MCF 10A (cell line): ENCODE data around the gene ABR. TPM values are rescaled to one million over a fixed set of nuclear protein-coding genes. Genes with fewer than 3 reads are reported as not detected.

Experiments
- BruUV-seq: library from RNA; stranded (reverse); fragments of 400-500 nt; replicated peaks from 2 replicates; lab custom pipeline; 2021; lab: Mats Ljungman, UMichigan
- CTCF ChIA-PET: fragments of 300-600 bp; sonication (Branson Sonifier 250); formaldehyde crosslinking; extraction: SDS; loops from one replicate; lab custom pipeline; 2021; ENCODE audit warnings: antibody characterized with exemption, inconsistent platforms; lab: Yijun Ruan, JAX
- POLR2A ChIA-PET: fragments of 300-600, 350-650 bp; sonication (Branson Sonifier 250); formaldehyde crosslinking; extraction: SDS; loops from one replicate; lab custom pipeline; 2020; ENCODE audit warnings: antibody characterized with exemption, inconsistent platforms; lab: Yijun Ruan, JAX
- DNase-seq: peaks from one replicate; pipeline ENCODE4 v3.0.0-alpha.2; 2018; ENCODE audit not compliant: unreplicated experiment
- H3K27ac Mint-ChIP-seq: one replicate; pipeline ENCODE4 v1.8.0; 2022; ENCODE audit warnings: mild to moderate bottlenecking, low read depth, mixed read lengths; ENCODE audit not compliant: unreplicated experiment
- H3K27me3 Mint-ChIP-seq: one replicate; pipeline ENCODE4 v1.8.0; 2022; ENCODE audit warnings: mixed read lengths; ENCODE audit not compliant: insufficient read depth, unreplicated experiment
- H3K36me3 Mint-ChIP-seq: one replicate; pipeline ENCODE4 v1.8.0; 2022; ENCODE audit warnings: mild to moderate bottlenecking, moderate library complexity, mixed read lengths; ENCODE audit not compliant: insufficient read depth, unreplicated experiment
- H3K4me1 Mint-ChIP-seq: one replicate; pipeline ENCODE4 v1.8.0; 2022; ENCODE audit warnings: mixed read lengths; ENCODE audit not compliant: insufficient read depth, unreplicated experiment
- H3K4me3 Mint-ChIP-seq: one replicate; pipeline ENCODE4 v1.8.0; 2022; ENCODE audit warnings: mild to moderate bottlenecking, moderate library complexity, mixed read lengths; ENCODE audit not compliant: unreplicated experiment
- H3K9me3 Mint-ChIP-seq: one replicate; pipeline ENCODE4 v1.8.0; 2022; ENCODE audit warnings: mixed read lengths; ENCODE audit not compliant: unreplicated experiment
- intact Hi-C: fragments of 100-400 bp; cut with micrococcal nuclease; formaldehyde crosslinking; loops from 2 replicates; pipeline ENCODE4 v1.14.1; 2022
- total RNA-seq: library from RNA; stranded (reverse); gene quantifications from 2 replicates; pipeline ENCODE4 v1.2.3, GENCODE V29; 2022
- TF ChIP-seq, protein P1 (sequence below): fragments of 200-600 bp; IDR thresholded peaks from one replicate; pipeline ENCODE4 v1.8.0; 2022; ENCODE audit warnings: antibody characterized with exemption, mild to moderate bottlenecking; ENCODE audit not compliant: unreplicated experiment

Gene ABR
- total RNA-seq, 1 experiment from 2014 or later = 44.7 TPM

DNA sequence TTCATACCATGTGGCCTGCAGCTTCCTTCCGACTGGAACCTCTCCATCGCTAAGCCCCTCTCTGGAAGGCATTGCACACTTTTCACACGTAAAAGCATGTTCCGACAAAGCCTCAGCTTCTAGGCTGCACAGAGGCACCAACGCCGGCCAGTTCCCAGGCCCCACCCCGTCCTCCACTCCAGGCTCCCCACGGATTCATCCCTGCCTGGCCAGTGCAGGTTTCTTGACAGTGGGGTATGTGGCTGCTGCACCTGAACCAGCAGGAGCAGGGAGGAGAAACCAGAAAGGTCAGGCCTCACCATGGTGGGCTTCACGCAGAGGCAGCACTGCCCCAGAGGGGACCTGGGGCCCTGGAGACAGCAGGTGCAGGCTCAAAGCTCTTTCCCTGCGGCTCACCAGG lies 168.6 kb downstream of the ABR start:
- TF ChIP-seq, protein P1, sequence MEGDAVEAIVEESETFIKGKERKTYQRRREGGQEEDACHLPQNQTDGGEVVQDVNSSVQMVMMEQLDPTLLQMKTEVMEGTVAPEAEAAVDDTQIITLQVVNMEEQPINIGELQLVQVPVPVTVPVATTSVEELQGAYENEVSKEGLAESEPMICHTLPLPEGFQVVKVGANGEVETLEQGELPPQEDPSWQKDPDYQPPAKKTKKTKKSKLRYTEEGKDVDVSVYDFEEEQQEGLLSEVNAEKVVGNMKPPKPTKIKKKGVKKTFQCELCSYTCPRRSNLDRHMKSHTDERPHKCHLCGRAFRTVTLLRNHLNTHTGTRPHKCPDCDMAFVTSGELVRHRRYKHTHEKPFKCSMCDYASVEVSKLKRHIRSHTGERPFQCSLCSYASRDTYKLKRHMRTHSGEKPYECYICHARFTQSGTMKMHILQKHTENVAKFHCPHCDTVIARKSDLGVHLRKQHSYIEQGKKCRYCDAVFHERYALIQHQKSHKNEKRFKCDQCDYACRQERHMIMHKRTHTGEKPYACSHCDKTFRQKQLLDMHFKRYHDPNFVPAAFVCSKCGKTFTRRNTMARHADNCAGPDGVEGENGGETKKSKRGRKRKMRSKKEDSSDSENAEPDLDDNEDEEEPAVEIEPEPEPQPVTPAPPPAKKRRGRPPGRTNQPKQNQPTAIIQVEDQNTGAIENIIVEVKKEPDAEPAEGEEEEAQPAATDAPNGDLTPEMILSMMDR = no peak
- Mint-ChIP-seq H3K9me3 (no peaks in the 10 kb centered on the region), H3K4me3 (no peak overlapping the region), H3K4me1 (peaks cover under 1% of the 10 kb centered on the region), H3K27me3 (no peaks in the 10 kb centered on the region), H3K27ac (no peak overlapping the region), H3K36me3 (peaks cover 8% of the 10 kb centered on the region)
- intact Hi-C loops = no loop called here
- ChIA-PET POLR2A (no interaction called here), CTCF (interaction anchor here (2.7 kb wide), 1 partner anchor 12 kb away, joined by 9 read pairs; no protein-coding TSS in a partner anchor)
- DNase-seq = no peak
- no TSS peak for BruUV-seq

GRCh38 chr17:1010586-1010985 lies 169.2 kb downstream of the ABR start:
- BruUV-seq = no TSS peak
- POLR2A ChIA-PET = no interaction called here
- H3K9me3 Mint-ChIP-seq = no peaks in the 10 kb centered on the region
- no peak for DNase-seq
- no peaks in the 10 kb centered on the region for H3K27me3 Mint-ChIP-seq
- no peak overlapping the region for H3K27ac Mint-ChIP-seq
- peaks cover 6% of the 10 kb centered on the region for H3K4me1 Mint-ChIP-seq
- CTCF ChIA-PET = interaction anchor here (2.7 kb wide), 1 partner anchor 11 kb away, joined by 9 read pairs; no protein-coding TSS in a partner anchor
- no peak overlapping the region for H3K4me3 Mint-ChIP-seq
- H3K36me3 Mint-ChIP-seq = peaks cover 13% of the 10 kb centered on the region
- TF ChIP-seq, protein P1 = no peak
- intact Hi-C loops = no loop called here

DNA sequence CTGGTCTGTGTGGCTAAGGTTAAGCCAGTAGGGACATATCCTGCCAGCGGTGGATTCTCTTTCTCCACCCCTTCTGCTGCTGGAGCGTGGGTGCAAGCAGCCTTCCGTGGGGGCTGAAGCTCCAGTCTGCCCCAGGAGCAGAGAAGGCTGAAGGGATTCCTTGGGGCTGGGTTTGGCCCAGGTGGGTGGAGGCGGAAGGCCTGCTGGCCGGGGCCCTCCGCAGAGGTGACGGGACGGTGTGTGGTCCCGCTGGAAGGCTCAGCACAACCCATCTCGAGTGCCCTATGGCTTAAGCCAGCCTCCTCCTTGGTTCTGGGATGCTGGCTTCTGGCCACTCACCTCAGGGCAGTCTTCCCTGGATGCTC lies 169.7 kb downstream of the ABR start:
- no peaks in the 10 kb centered on the region for H3K9me3 Mint-ChIP-seq
- H3K4me3 Mint-ChIP-seq = no peak overlapping the region
- no peaks in the 10 kb centered on the region for H3K27me3 Mint-ChIP-seq
- H3K4me1 Mint-ChIP-seq = peaks cover 11% of the 10 kb centered on the region
- TF ChIP-seq, protein P1 = no peak
- H3K27ac Mint-ChIP-seq = no peak overlapping the region
- DNase-seq = no peak
- POLR2A ChIA-PET = no interaction called here
- CTCF ChIA-PET = interaction anchor here (2.7 kb wide), 1 partner anchor 11 kb away, joined by 9 read pairs; no protein-coding TSS in a partner anchor
- intact Hi-C loops = no loop called here
- peaks cover 18% of the 10 kb centered on the region for H3K36me3 Mint-ChIP-seq
- no TSS peak for BruUV-seq

GRCh38 chr17:1009229-1010085 lies 170.3 kb downstream of the ABR start:
- Mint-ChIP-seq H3K9me3 (no peaks in the 10 kb centered on the region), H3K27me3 (no peaks in the 10 kb centered on the region), H3K27ac (no peak overlapping the region), H3K4me3 (no peak overlapping the region), H3K4me1 (peaks cover 11% of the 10 kb centered on the region), H3K36me3 (peaks cover 19% of the 10 kb centered on the region)
- no peak for DNase-seq
- CTCF ChIA-PET = interaction anchor here (2.7 kb wide), 1 partner anchor 10 kb away, joined by 9 read pairs; no protein-coding TSS in a partner anchor
- intact Hi-C loops = no loop called here
- no TSS peak for BruUV-seq
- TF ChIP-seq, protein P1 = no peak
- POLR2A ChIA-PET = no interaction called here
